GM18520 (cell line): Measurements from ENCODE around the gene MLYCD.
"Not testable (repeated sequence)": the region's sequence is repeated elsewhere in the genome, so short reads cannot be mapped to it uniquely, and the experiment has no call there.

Experiments
- ATAC-seq: cut with Tn5 transposase; IDR thresholded peaks from one replicate; pipeline ENCODE4 v1.9.1; 2021; ENCODE audit not compliant: unreplicated experiment

MLYCD gene

GRCh38 chr16:83939266-83939855 is 40.4 kb downstream of the MLYCD start:
- ATAC-seq: no peak

DNA sequence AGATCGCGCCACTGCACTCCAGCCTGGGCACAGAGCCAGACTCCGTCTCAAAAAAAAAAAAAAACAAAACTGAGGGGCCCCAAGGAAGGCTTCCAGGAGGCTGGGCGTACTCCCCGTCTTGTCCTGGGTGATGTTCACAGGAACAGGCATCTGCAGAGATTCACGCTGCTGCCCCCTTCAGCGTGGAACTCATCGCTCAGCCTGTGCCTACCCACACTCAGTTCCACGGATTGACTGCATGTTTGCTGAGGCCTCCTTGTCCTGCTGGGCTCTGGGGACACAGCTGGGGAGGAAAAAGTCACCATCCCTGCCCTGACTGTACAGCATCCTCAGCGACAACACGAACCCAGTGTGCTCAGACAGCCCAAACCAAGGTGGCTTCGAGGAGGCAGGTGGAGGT is 41.2 kb downstream of the MLYCD start:
- ATAC-seq: no peak

DNA sequence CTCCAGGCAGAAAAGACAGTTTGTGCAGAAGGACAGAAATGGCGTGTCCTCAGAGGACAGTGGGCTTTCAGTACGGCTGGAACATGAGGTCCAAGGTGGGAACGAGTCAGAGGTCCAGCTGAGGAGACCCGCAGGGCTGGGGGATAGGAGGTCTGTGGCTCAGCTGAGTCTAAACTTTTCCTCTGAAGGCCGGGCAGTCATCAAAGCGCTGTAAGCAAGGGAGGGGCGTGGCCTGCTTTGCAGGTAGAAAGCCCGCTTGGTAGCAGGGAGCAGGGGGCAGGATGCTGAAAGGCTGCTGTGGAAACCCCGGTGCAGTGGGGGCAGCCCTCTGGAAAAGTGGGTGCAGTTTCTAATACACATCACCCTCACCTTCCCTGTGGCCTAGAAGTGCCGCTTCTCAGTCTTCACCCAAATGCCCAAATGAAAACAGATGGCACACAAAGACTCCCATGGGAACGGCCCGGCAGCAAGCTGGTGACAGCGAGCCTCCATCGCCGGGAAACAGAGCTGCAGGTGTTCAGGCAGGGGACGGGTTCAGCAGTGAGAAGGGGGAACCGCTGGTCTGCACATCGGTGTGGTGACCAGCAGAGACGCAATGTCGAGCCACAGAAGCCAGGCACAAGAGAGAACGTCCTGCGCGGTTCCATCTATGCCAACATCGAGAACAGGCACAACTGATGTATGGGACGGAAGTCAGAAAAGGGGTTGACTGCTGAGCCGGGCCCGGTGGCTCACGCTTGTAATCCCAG is 41.9 kb downstream of the MLYCD start:
- no peak for ATAC-seq

- not testable (repeated sequence) for ATAC-seq
These were observed 42.6 kb downstream of the MLYCD start for GRCh38 chr16:83941546-83941945.

DNA sequence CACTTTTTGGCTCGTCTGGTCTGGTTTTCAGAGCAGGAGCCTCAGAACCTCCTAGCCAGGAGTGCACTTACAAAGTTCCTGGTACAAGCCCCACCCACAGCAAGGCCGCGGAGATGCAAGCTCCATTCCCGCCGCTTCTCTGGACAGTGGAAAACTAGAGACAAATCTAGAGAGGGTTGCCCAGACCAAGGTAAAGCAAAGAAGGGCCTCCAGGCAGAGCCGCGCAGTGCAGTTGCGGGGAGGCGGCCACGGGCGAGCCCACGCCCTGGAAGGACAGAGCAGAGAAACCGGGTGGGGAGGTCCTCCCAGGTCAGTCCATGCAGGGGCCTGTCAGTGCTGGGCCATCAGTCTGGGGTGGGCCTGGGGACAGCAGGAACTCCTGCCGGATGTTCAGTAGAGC is 43.2 kb downstream of the MLYCD start:
- ATAC-seq: no peak

GRCh38 chr16:83942815-83943515 is 44.0 kb downstream of the MLYCD start:
- no peak for ATAC-seq

DNA sequence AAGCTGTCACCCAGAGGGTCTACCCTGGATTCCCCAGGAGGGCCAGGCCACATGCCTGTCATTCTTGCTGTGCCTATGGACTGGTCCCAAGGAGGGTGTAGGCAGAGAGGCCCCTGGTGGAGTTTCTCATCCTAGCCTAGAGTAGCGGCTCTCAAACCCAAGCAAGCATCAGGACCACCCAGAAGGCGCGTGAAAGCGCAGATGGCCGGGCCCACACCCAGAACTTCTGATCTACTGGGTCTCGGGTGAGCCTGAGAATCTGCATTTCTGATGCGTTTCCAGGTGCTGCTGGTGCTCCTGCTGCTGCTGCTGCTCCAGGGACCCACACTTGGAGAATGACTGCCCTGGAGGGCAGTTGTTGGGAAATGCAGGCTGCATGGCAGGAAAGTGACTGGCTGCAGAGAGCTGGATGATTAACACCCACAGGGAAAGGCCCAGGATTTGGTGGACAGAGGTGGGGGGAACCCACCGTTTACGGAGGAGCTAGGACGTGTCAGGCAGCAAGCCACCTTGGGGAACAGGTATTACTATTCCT is 44.7 kb downstream of the MLYCD start:
- no peak for ATAC-seq

DNA sequence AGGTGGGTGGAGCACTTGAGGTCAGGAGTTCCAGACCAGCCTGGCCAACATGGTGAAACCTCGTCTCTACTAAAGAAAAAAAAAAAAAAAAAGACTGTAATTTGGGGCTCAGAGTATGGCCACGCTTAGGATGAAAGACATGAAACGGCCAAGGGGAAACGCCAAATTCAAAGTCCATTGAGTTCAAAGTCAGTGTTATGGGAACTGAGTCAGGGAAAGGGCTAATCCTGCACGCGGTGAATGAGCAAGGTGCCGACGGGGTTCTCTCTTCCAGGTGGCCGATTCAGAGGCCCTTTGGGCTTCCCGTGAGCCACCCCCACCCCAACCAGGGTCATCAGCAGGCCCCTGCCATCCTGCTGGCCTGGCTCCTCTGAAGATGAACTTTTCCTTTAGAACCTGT is 46.7 kb downstream of the MLYCD start:
- no peak for ATAC-seq

- ATAC-seq: no peak
These were observed 47.4 kb downstream of the MLYCD start for GRCh38 chr16:83946154-83946780.

DNA sequence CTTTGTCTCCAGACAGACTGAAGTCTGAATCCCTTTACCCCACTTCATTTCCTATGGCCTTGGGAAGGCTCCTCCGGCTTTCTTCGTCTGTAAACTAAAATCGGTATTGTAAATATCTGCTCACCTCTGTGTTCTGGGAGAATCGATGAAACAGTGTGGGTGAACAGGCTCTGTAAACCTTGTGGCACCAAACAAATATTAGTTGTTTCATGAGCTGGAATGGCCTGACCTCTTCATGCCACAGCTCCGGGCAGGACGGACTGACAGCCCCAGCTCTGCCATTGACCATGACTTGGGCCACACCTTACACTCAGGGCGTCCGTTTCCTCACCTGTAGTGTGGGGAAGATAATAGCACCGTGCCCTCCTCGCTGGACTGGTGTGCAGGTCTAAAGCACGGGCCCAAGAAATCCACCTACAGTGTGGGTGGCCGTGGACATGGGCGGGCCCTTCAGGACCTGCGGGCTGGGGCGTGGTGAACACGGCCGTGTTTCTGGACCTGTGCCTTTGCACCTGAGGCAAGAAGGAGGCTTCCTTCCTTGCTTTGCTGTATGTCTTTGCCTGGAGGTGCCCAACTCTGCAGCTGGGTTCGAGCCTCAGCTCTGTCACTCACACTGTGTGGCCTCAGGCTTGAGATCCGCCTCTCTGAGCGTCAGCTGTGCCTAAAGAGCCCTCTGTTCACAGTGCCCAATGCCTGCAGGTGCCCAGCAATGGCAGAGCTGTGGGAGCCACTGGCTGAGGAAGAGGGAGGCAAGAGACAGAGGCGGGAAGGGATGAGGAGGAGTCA is 48.1 kb downstream of the MLYCD start:
- no peak for ATAC-seq

DNA sequence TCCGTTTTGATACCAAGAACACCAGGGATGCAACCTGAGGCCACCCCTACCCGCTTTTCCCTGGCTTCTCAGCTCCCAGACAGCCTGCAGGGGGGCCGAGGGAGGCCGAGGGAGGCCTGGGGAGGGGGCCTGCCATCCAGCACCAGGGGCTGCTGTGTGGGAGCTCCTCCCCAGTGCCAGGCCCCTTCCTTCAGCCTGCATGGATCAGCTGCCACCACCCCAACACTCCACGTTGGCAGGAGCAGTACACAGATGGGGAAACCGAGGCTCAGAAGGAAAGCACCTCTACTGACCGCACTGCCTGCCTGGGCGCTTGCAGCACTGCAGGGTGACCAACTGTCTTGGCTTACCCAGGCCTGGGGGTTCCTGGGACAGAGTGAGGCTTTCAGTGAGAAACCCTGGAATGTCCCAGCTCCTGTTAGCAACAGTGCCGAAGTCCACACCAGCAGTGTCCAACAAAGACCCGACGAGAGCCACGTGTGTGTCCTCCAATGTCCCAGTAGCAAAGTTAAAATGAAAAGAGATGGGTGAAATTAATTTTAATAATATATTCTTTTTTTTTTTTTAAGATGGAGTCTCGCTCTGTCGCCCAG is 48.8 kb downstream of the MLYCD start:
- ATAC-seq: no peak

DNA sequence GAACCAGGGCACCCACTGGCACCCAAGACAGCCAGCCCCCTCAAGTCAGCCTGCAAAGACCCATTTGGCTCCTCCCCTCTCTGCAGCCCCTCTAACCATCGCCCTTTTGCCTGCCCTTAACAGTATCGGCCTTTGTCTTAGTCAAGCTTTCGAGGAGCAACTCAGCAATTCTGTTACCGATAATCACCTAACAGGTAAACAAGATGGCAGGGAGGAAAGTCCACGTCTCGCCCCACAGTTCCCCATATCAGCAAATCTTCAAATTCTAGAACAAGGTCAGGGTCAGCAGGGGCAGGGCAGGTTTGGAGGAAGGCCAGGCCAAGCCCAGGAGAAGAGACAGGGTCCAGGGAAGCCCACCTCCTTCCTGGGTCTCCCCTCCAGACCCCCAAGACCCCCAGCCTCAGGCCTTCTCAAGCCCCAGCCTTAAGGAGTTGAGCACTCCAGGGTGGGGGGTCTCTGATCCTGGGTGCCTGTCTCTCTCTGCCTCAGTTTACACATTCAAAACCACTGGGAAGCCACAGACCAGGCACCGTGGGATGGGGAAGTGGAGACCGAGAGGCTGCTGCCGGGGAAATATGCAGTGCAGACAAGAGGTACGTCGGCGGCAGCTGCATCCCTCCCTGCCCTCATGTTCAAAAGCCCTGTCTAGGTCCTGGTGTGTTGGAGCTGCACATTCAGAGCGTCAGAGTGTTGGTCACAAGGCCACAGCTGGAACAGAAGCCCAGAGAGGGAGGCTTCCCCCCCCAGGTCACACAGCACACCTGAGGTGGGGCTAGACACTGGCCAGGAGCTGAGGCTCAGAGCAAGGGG is 50.2 kb downstream of the MLYCD start:
- ATAC-seq: no peak

DNA sequence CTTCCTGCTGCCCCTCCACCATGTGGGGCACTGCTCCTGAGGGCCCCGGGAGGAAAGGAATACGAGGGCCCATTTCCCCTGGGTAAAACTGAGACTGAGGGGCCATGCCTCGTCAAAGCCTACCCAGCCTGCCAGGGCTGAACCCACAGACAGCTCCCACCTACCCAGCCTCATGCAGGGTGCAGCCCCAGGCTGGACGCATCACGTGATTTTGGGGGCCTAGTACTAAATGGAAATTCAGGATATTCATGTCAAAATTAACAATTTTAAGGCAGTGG is 50.7 kb downstream of the MLYCD start:
- ATAC-seq: no peak

GRCh38 chr16:83950862-83951399 is 52.0 kb downstream of the MLYCD start:
- not testable (repeated sequence) for ATAC-seq

DNA sequence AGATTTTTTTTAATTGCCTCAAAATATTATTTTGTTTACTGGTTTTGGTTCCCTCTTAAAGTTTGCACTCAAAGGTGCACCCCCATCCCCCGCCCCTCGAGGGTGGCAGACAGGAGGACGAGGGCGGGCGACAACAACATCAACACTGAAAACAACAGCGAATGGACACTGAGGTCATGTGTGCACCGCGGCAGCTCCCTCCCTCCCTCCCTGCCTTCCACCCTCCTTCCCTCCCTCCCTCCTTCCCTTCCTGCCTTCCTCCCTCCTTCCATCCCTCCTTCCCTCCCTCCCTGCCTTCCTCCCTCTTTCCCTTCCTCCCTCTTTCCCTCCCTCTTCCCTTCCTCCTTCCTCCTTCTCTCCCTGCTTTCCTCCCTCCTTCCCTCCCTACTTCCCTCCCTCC is 52.6 kb downstream of the MLYCD start:
- no peak for ATAC-seq

- ATAC-seq: no peak
These were observed 53.6 kb downstream of the MLYCD start for GRCh38 chr16:83952587-83952939.

GRCh38 chr16:83952940-83953795 is 54.3 kb downstream of the MLYCD start, which contains the start of gene OSGIN1:
Gene OSGIN1 (plus strand): TSS chr16:83953240. CDS start chr16:83957672, 4,432 bp downstream.
- peak; percentile 44 for ATAC-seq

DNA sequence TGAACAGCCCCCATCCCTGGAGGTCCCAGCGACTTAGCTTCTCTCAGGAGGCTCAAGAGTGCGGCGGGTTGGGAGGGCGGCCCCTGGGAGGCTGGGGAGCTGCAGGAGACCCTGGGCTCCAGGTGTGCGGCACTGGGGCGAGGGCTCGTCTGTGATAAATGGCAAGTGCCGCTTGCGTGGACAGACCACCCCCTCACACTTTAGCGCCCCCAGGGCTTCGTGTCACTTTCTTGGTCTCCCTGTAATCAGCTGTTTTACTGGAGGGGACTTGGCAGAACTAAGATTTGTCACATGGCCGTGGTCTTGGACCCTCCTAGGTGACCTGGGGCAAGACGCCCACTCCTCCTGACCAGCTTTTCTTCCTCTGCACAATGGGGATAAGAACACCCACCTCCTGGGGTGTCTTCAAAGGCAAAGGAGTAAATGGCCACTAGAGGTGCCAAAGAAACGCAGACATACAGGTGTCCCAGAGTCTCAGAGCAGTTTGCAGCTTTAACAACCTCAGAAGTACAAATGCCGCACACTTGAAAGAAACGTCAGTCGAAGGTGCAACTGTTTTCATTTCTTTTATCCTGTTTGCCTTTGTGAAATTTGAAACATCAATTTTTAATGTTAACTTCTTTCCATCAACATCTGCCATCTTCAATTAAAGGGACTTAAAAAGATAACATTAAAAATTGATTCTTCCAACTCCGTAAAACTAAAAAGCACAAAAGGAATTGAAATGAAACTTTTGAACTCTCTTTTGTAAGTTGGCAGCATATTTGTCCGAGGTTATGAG is 55.1 kb downstream of the MLYCD start:
- ATAC-seq: no peak
